SK-N-SH (cell line): ENCODE data around the gene CHD1.

ENCODE experiments used
- EP300 ChIP-seq, 2 experiments: IDR thresholded peaks; 2 replicates each; pipeline versions ENCODE4 v1.4.0 to v1.6.1; 2012; ENCODE audit warnings: borderline replicate concordance in 1 of 2, low read depth in 1 of 2, low read length in 1 of 2
- POLR2AphosphoS5 ChIP-seq: IDR thresholded peaks from 2 replicates; pipeline ENCODE4 v1.6.1; 2012; ENCODE audit warnings: low read depth, low read length
- SIN3A ChIP-seq: IDR thresholded peaks from 2 replicates; pipeline ENCODE4 v1.6.1; 2012; ENCODE audit warnings: low read depth, mild to moderate bottlenecking, low read length, moderate library complexity, borderline replicate concordance
- TF ChIP-seq, protein P1 (sequence below): IDR thresholded peaks from 2 replicates; pipeline ENCODE4 v1.6.1; 2012; ENCODE audit warnings: mild to moderate bottlenecking, low read depth, low read length, moderate library complexity
- TF ChIP-seq, protein P2 (sequence below): fragments of 200-600 bp; sonication (generic); IDR thresholded peaks from 2 replicates; pipeline ENCODE4 v1.6.1; 2017; ENCODE audit warnings: antibody characterized with exemption, mild to moderate bottlenecking, moderate library complexity
- TF ChIP-seq, protein P3 (sequence below): IDR thresholded peaks from 2 replicates; pipeline ENCODE4 v1.4.0; 2012; ENCODE audit warnings: low read depth, borderline replicate concordance
- TF ChIP-seq, protein P4 (sequence below): fragments of 150-350 bp; IDR thresholded peaks from 2 replicates; pipeline ENCODE4 v1.6.1; 2017; ENCODE audit warnings: antibody characterized with exemption, low read length, low read depth, borderline replicate concordance

DNA sequence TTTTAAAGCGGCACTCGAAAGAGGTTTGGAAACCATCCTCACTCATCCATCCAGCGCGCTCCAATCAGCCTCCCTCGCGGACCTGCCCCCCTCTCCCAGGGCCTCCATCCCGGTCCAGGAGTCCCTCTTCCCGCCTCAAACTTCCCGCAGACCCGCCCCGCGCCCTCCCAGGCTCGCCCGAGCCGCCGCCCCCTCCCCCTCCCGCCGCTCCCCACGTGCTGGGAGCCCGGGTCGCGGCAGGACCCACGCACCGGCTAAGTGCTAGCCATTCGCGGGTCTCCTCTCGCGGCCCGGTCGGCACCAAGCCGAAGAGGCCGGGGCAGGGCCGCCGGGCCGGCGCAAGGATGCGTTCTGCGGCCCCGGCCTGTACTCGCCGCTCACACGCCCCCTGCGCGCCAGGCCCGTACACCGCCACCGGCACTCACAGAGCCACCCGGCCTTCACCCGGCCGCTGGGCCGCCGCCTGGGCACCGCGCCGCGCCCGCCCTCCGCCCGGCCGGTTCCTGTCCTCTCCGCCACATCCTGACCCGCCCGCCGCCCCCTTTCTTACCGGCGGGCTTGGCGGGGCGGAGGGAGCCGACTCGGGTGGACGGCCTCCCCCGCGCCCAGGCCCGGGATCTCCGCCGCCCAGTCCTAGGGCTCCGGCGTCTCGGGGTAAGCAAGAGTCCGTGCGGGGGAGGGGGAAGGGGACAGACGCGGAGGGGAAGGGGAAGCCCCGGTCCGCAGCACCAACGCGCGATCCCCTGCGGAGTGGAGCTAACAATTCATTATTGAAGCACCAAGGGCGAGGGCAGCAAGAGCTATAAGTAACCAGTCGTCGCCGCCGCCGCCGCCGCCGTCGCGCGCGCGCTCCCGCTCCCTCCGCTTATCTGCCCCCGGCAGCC, 576 bp downstream of the CHD1 start:
- TF ChIP-seq, protein P1, sequence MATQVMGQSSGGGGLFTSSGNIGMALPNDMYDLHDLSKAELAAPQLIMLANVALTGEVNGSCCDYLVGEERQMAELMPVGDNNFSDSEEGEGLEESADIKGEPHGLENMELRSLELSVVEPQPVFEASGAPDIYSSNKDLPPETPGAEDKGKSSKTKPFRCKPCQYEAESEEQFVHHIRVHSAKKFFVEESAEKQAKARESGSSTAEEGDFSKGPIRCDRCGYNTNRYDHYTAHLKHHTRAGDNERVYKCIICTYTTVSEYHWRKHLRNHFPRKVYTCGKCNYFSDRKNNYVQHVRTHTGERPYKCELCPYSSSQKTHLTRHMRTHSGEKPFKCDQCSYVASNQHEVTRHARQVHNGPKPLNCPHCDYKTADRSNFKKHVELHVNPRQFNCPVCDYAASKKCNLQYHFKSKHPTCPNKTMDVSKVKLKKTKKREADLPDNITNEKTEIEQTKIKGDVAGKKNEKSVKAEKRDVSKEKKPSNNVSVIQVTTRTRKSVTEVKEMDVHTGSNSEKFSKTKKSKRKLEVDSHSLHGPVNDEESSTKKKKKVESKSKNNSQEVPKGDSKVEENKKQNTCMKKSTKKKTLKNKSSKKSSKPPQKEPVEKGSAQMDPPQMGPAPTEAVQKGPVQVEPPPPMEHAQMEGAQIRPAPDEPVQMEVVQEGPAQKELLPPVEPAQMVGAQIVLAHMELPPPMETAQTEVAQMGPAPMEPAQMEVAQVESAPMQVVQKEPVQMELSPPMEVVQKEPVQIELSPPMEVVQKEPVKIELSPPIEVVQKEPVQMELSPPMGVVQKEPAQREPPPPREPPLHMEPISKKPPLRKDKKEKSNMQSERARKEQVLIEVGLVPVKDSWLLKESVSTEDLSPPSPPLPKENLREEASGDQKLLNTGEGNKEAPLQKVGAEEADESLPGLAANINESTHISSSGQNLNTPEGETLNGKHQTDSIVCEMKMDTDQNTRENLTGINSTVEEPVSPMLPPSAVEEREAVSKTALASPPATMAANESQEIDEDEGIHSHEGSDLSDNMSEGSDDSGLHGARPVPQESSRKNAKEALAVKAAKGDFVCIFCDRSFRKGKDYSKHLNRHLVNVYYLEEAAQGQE = no peak
- TF ChIP-seq, protein P2, sequence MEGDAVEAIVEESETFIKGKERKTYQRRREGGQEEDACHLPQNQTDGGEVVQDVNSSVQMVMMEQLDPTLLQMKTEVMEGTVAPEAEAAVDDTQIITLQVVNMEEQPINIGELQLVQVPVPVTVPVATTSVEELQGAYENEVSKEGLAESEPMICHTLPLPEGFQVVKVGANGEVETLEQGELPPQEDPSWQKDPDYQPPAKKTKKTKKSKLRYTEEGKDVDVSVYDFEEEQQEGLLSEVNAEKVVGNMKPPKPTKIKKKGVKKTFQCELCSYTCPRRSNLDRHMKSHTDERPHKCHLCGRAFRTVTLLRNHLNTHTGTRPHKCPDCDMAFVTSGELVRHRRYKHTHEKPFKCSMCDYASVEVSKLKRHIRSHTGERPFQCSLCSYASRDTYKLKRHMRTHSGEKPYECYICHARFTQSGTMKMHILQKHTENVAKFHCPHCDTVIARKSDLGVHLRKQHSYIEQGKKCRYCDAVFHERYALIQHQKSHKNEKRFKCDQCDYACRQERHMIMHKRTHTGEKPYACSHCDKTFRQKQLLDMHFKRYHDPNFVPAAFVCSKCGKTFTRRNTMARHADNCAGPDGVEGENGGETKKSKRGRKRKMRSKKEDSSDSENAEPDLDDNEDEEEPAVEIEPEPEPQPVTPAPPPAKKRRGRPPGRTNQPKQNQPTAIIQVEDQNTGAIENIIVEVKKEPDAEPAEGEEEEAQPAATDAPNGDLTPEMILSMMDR = no peak
- TF ChIP-seq, protein P3, sequence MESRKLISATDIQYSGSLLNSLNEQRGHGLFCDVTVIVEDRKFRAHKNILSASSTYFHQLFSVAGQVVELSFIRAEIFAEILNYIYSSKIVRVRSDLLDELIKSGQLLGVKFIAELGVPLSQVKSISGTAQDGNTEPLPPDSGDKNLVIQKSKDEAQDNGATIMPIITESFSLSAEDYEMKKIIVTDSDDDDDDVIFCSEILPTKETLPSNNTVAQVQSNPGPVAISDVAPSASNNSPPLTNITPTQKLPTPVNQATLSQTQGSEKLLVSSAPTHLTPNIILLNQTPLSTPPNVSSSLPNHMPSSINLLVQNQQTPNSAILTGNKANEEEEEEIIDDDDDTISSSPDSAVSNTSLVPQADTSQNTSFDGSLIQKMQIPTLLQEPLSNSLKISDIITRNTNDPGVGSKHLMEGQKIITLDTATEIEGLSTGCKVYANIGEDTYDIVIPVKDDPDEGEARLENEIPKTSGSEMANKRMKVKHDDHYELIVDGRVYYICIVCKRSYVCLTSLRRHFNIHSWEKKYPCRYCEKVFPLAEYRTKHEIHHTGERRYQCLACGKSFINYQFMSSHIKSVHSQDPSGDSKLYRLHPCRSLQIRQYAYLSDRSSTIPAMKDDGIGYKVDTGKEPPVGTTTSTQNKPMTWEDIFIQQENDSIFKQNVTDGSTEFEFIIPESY = no peak
- TF ChIP-seq EP300 (IDR thresholded peaks at IDR 0.05; ENCODE audit: borderline replicate concordance in 1 of 2, low read depth in 1 of 2, low read length in 1 of 2) (peak in 1 of 2 experiments; percentile 20; a peak in 1 of 4 replicates), POLR2AphosphoS5 (no peak), SIN3A (0 out of 2 replicates have a peak, but pooled peaks have one; percentile 4)
- TF ChIP-seq, protein P4, sequence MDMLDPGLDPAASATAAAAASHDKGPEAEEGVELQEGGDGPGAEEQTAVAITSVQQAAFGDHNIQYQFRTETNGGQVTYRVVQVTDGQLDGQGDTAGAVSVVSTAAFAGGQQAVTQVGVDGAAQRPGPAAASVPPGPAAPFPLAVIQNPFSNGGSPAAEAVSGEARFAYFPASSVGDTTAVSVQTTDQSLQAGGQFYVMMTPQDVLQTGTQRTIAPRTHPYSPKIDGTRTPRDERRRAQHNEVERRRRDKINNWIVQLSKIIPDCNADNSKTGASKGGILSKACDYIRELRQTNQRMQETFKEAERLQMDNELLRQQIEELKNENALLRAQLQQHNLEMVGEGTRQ = no peak
